Measurements from ENCODE around the gene PARP15. TPM values are rescaled to one million over a fixed set of nuclear protein-coding genes. Genes with fewer than 3 reads are reported as not detected.

PARP15 gene
- total and polyA plus RNA-seq, 2 experiments from 2014 or later: 0.39 to 0.87 TPM

GRCh38 chr3:122558605-122559004 is 18.8 kb upstream of the PARP15 start:
- H4K20me1 ChIP-seq (replicated peaks; ENCODE audit: insufficient read depth): no peaks in the 10 kb centered on the region
- peaks cover 12% of the 10 kb centered on the region for H3K4me1 ChIP-seq (ENCODE audit: insufficient read depth)
- H3K9me2 ChIP-seq (ENCODE audit: insufficient read depth): no peaks in the 10 kb centered on the region
- Mint-ChIP-seq H3K9me3 (no peaks in the 10 kb centered on the region), H3K4me1 (peaks cover 25% of the 10 kb centered on the region), H3K4me3 (no peak overlapping the region), H3K27ac (no peak overlapping the region), H3K36me3 (ENCODE audit: low read depth) (no peaks in the 10 kb centered on the region), H3K27me3 (ENCODE audit: insufficient read depth, low read depth, poor library complexity) (peaks cover 3% of the 10 kb centered on the region)
- no peaks in the 10 kb centered on the region for H3K79me2 ChIP-seq (replicated peaks; ENCODE audit: insufficient read depth)
- 0 out of 2 replicates have a peak, but pooled peaks cover under 1% of the 10 kb centered on the region for H3F3A ChIP-seq (replicated peaks; ENCODE audit: low read depth)
- H3K4me2 ChIP-seq: no peak overlapping the region
- no peaks in the 10 kb centered on the region for H3K27me3 ChIP-seq (ENCODE audit: insufficient read depth)
- H3K36me3 ChIP-seq (ENCODE audit: insufficient read depth): no peaks in the 10 kb centered on the region
- ATAC-seq (no peak), DNase-seq (ENCODE audit: low spot score) (no peak)
- TF ChIP-seq CREB1 (CRISPR knock-in tag; IDR thresholded peaks at IDR 0.05; ENCODE audit: low read depth): no peak
- no peak for TF ChIP-seq STAT1 (IDR thresholded peaks at IDR 0.05; ENCODE audit: unreplicated experiment)
- no peak for TF ChIP-seq REST (IDR thresholded peaks at IDR 0.05; ENCODE audit: unreplicated experiment)
- TF ChIP-seq NANOG (IDR thresholded peaks at IDR 0.05; ENCODE audit: borderline replicate concordance): no peak
- no peak for TF ChIP-seq ZNF462 (CRISPR knock-in tag; IDR thresholded peaks at IDR 0.05)
- TF ChIP-seq POLR2AphosphoS5 (IDR thresholded peaks at IDR 0.05; ENCODE audit: low read depth): no peak
- no peak for TF ChIP-seq ETS1 (IDR thresholded peaks at IDR 0.05)
- no peak for TF ChIP-seq EZH2phosphoT487 (IDR thresholded peaks at IDR 0.05; ENCODE audit: unreplicated experiment)
- TF ChIP-seq ZNF114 (CRISPR knock-in tag; IDR thresholded peaks at IDR 0.05): no peak
- no peak overlapping the region for H2AFZ ChIP-seq
- H3K27ac ChIP-seq (ENCODE audit: low read depth): no peak overlapping the region
- no peak overlapping the region for H3K4me3 ChIP-seq
